Subcutaneous adipose tissue (tissue), 4 donors: ENCODE results near the gene CCDC102B. TPM values are rescaled to one million over a fixed set of nuclear protein-coding genes. Genes with fewer than 3 reads are reported as not detected.

ENCODE experiments used
- CTCF ChIP-seq: fragments of 450-650 bp; IDR thresholded peaks from one replicate; pipeline ENCODE4 v1.5.1; 2016; ENCODE audit warnings: low read depth, mild to moderate bottlenecking, control low read depth, antibody characterized with exemption, moderate library complexity
- total RNA-seq, 4 donors: library from RNA; depleted of rRNA; stranded (reverse); fragments of >200 nt; gene quantifications; one replicate each; pipeline ENCODE4 v1.1.0, GENCODE V29; 2016

The CCDC102B gene
- total RNA-seq, 4 donors from 2014 or later: 4.7 to 13.8 (median 12.6) TPM

GRCh38 chr18:68979737-68980136, 181.9 kb downstream of the CCDC102B start:
- TF ChIP-seq CTCF: no peak

GRCh38 chr18:68983126-68983525, 185.2 kb downstream of the CCDC102B start:
- no peak for TF ChIP-seq CTCF

GRCh38 chr18:68984342-68984741, 186.5 kb downstream of the CCDC102B start:
- no peak for TF ChIP-seq CTCF

- TF ChIP-seq CTCF: no peak
These were observed 187.4 kb downstream of the CCDC102B start for GRCh38 chr18:68985172-68985820.

GRCh38 chr18:68991286-68991685, 193.4 kb downstream of the CCDC102B start:
- TF ChIP-seq CTCF: no peak

- TF ChIP-seq CTCF: no peak
These were observed 195.0 kb downstream of the CCDC102B start for GRCh38 chr18:68992719-68993482.

GRCh38 chr18:68995675-68996074, 197.8 kb downstream of the CCDC102B start:
- no peak for TF ChIP-seq CTCF
